ENCODE results near the gene KSR1. TPM values are rescaled to one million over a fixed set of nuclear protein-coding genes. Genes with fewer than 3 reads are reported as not detected.

The KSR1 gene
- total and polyA plus RNA-seq, 9 of the 15 experiments (the other 6 are each of a cell fraction or from before 2014, with no cell fraction given): 1.4 to 51.7 (median 18.4) TPM

DNA sequence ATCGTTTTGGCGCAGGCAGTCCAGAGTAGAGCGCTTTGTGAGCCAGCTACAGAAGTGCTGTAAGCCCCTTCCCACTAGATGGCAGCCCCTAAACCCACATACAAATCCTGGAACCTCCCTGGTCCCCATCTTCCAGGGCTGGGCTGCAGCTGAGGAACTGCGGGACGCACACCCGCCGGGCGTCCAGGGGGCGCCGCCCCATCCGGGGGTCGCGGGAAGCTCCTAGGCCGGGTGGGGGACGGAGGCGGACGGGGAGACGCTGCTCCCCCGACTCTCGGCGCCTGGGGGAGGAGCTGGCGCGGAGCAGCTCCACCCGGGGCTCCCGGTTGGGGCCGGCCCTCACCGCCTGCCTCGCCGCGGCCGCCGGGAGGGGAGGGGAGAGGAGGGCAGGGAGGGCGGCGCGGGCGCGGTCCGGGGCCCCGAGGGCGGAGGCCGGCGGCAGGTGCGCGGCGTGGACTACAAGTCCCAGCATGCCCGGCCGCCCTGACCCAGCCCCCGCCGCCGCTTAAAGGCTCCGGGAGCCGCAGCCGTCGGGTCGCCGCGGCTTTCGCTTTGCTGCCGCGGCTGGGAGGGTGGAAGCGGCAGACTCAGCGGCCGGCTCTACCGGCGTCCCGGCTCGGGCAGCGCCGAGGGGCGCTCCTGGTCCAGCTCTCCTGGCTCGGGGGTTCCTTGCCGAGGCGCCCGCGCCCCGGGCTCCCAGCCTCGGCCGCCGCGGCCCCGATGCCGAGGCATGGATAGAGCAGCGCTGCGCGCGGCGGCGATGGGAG, at the start of gene KSR1 (continued):
- TF ChIP-seq, protein P1, sequence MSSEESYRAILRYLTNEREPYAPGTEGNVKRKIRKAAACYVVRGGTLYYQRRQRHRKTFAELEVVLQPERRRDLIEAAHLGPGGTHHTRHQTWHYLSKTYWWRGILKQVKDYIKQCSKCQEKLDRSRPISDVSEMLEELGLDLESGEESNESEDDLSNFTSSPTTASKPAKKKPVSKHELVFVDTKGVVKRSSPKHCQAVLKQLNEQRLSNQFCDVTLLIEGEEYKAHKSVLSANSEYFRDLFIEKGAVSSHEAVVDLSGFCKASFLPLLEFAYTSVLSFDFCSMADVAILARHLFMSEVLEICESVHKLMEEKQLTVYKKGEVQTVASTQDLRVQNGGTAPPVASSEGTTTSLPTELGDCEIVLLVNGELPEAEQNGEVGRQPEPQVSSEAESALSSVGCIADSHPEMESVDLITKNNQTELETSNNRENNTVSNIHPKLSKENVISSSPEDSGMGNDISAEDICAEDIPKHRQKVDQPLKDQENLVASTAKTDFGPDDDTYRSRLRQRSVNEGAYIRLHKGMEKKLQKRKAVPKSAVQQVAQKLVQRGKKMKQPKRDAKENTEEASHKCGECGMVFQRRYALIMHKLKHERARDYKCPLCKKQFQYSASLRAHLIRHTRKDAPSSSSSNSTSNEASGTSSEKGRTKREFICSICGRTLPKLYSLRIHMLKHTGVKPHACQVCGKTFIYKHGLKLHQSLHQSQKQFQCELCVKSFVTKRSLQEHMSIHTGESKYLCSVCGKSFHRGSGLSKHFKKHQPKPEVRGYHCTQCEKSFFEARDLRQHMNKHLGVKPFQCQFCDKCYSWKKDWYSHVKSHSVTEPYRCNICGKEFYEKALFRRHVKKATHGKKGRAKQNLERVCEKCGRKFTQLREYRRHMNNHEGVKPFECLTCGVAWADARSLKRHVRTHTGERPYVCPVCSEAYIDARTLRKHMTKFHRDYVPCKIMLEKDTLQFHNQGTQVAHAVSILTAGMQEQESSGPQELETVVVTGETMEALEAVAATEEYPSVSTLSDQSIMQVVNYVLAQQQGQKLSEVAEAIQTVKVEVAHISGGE (CRISPR knock-in tag; IDR thresholded peaks at IDR 0.05): 0 out of 6 replicates have a peak, but pooled peaks of 1 of the 3 experiments have one; percentile 17
- no peak for TF ChIP-seq ELF1 (tag; IDR thresholded peaks at IDR 0.05)
- TF ChIP-seq, protein P2, sequence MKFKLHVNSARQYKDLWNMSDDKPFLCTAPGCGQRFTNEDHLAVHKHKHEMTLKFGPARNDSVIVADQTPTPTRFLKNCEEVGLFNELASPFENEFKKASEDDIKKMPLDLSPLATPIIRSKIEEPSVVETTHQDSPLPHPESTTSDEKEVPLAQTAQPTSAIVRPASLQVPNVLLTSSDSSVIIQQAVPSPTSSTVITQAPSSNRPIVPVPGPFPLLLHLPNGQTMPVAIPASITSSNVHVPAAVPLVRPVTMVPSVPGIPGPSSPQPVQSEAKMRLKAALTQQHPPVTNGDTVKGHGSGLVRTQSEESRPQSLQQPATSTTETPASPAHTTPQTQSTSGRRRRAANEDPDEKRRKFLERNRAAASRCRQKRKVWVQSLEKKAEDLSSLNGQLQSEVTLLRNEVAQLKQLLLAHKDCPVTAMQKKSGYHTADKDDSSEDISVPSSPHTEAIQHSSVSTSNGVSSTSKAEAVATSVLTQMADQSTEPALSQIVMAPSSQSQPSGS (CRISPR knock-in tag; IDR thresholded peaks at IDR 0.05): no peak
- TF ChIP-seq ZNF174 (CRISPR knock-in tag; IDR thresholded peaks at IDR 0.05): no peak
- TF ChIP-seq DIDO1 (tag; IDR thresholded peaks at IDR 0.05; ENCODE audit: low read depth): no peak
- TF ChIP-seq, protein P3, sequence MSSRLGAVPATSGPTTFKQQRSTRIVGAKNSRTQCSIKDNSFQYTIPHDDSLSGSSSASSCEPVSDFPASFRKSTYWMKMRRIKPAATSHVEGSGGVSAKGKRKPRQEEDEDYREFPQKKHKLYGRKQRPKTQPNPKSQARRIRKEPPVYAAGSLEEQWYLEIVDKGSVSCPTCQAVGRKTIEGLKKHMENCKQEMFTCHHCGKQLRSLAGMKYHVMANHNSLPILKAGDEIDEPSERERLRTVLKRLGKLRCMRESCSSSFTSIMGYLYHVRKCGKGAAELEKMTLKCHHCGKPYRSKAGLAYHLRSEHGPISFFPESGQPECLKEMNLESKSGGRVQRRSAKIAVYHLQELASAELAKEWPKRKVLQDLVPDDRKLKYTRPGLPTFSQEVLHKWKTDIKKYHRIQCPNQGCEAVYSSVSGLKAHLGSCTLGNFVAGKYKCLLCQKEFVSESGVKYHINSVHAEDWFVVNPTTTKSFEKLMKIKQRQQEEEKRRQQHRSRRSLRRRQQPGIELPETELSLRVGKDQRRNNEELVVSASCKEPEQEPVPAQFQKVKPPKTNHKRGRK (tag; IDR thresholded peaks at IDR 0.05): no peak
- TF ChIP-seq SOX6 (IDR thresholded peaks at IDR 0.05): no peak
- TF ChIP-seq ARID2 (IDR thresholded peaks at IDR 0.05): no peak
- no peak for TF ChIP-seq ZNF583 (CRISPR knock-in tag; IDR thresholded peaks at IDR 0.05)
- no peak for TF ChIP-seq BRCA1 (IDR thresholded peaks at IDR 0.05)
- no peak for TF ChIP-seq BRCA1 (CRISPR knock-in tag; IDR thresholded peaks at IDR 0.05)
- TF ChIP-seq NBN (IDR thresholded peaks at IDR 0.05; ENCODE audit: low read depth): no peak
- TF ChIP-seq, protein P4, sequence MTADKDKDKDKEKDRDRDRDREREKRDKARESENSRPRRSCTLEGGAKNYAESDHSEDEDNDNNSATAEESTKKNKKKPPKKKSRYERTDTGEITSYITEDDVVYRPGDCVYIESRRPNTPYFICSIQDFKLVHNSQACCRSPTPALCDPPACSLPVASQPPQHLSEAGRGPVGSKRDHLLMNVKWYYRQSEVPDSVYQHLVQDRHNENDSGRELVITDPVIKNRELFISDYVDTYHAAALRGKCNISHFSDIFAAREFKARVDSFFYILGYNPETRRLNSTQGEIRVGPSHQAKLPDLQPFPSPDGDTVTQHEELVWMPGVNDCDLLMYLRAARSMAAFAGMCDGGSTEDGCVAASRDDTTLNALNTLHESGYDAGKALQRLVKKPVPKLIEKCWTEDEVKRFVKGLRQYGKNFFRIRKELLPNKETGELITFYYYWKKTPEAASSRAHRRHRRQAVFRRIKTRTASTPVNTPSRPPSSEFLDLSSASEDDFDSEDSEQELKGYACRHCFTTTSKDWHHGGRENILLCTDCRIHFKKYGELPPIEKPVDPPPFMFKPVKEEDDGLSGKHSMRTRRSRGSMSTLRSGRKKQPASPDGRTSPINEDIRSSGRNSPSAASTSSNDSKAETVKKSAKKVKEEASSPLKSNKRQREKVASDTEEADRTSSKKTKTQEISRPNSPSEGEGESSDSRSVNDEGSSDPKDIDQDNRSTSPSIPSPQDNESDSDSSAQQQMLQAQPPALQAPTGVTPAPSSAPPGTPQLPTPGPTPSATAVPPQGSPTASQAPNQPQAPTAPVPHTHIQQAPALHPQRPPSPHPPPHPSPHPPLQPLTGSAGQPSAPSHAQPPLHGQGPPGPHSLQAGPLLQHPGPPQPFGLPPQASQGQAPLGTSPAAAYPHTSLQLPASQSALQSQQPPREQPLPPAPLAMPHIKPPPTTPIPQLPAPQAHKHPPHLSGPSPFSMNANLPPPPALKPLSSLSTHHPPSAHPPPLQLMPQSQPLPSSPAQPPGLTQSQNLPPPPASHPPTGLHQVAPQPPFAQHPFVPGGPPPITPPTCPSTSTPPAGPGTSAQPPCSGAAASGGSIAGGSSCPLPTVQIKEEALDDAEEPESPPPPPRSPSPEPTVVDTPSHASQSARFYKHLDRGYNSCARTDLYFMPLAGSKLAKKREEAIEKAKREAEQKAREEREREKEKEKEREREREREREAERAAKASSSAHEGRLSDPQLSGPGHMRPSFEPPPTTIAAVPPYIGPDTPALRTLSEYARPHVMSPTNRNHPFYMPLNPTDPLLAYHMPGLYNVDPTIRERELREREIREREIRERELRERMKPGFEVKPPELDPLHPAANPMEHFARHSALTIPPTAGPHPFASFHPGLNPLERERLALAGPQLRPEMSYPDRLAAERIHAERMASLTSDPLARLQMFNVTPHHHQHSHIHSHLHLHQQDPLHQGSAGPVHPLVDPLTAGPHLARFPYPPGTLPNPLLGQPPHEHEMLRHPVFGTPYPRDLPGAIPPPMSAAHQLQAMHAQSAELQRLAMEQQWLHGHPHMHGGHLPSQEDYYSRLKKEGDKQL (CRISPR knock-in tag; IDR thresholded peaks at IDR 0.05; ENCODE audit: borderline replicate concordance): no peak
- TF ChIP-seq ZNF431 (CRISPR knock-in tag; IDR thresholded peaks at IDR 0.05): no peak
